ENCODE data around the gene GNB4. TPM values are rescaled to one million over a fixed set of nuclear protein-coding genes. Genes with fewer than 3 reads are reported as not detected.

The GNB4 gene
- total RNA-seq = 56.0 and 58.3 TPM in 2 replicates

GRCh38 chr3:179451265-179452175 is at the start of gene GNB4:
GNB4 (minus strand) TSS chr3:179451470; CDS start chr3:179426200, 25,270 bp downstream.

DNA sequence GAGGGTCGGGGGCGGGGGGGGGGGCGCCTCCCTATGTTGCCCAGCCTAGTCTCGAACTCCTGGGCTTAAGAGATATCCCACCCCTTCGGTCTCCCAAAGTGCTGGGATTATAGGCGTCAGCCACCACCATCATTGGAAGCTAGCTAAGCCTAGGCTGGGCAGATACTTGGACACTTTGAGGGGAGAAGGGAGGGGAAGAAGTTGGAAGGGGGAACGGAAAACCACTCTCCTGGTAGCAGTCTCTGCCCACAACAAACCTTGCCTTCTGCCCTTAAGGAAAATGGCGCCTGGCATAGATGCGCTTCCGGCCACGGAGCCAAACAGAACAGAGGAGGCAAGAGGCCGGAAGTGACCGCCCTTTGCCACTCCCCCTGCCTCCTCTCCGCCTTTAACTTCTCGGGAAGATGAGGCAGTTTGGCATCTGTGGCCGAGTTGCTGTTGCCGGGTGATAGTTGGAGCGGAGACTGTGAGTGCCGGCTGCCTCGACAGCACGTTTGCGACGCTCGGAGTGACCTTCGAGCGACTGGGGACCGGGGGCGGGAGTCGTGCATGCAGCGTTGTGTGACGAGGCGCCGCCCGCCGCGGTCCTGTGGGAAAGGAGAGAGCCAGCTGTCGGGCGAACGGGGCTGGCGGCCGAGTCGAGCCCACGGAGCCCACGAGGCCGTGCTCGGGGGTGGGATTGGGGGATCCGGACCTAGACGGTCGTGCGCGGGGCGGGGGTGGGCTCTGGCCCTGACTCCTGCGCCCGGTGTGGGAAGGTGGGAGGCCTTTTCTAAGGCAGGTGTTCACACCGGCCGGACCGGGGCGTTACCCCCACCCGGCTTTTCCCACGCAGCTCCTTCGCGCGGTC is 103.7 kb downstream of the GNB4 start, which contains the start of gene MFN1:
Gene MFN1, plus strand, starts transcription at position 365 of the 850 bp plus-strand sequence. CDS start 1,143 bp downstream, outside the sequence.

Other genes starting within 250 kb of the GNB4 start
- gene KCNMB3, start 200.4 kb downstream of the GNB4 start, total RNA-seq = 0.34 and 0.89 TPM in 2 replicates
- gene ZNF639, start 128.4 kb downstream of the GNB4 start, total RNA-seq = 34.6 and 35.1 TPM in 2 replicates
- 22.4 and 27.7 TPM in 2 replicates for gene MFN1, start 103.8 kb downstream of the GNB4 start, total RNA-seq
- 74.3 and 151 TPM in 2 replicates for gene ACTL6A, start 111.5 kb upstream of the GNB4 start, total RNA-seq
- 29.9 and 30.1 TPM in 2 replicates for gene MRPL47, start 153.2 kb upstream of the GNB4 start, total RNA-seq
- gene NDUFB5, start 153.3 kb upstream of the GNB4 start, total RNA-seq = 59.2 and 82.5 TPM in 2 replicates
- 8.4 and 11.9 TPM in 2 replicates for gene USP13, start 201.6 kb upstream of the GNB4 start, total RNA-seq